GM12873 (cell line): ENCODE measurements around the gene LRP3.

Source experiments
- TF ChIP-seq, protein P1 (sequence below): IDR thresholded peaks from 2 replicates; pipeline ENCODE4 v1.5.1; 2012; ENCODE audit warnings: low read depth, mild to moderate bottlenecking, moderate library complexity, low read length, control low read depth; ENCODE audit not compliant: insufficient read depth; ENCODE audit errors: missing control alignments

The LRP3 gene

DNA sequence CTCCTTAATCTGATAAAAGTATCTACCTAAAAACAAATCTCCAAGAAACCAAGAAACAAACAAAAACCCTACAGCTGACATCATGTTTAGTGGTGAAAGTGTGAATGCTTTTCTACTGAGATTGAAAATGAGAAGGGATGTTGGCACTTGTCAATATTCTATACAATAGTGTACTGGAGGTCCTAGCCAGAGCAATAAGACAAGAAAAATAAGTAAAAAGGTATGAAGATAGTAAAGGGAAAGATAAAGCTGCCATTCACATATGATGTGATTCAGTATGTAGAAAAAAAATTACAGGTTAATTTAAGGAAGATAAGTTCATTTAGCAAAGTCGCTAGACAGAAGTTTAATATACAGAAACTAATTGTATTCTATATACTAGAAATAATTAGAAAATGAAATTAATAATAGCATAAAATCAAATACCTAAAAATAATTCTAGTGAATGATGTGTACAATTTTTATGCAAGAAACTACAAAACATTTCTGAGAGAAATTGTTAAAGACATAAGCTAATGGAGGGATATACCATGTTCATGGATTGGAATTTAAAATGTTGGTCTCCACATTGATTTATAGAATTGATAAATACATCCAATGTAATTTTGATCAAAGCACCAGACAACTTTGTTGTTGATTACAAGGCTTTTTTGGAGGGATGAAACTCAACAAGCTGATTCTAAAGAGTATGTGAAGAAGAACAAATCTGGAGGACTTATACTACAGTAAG is 33.9 kb downstream of the LRP3 start:
- TF ChIP-seq, protein P1, sequence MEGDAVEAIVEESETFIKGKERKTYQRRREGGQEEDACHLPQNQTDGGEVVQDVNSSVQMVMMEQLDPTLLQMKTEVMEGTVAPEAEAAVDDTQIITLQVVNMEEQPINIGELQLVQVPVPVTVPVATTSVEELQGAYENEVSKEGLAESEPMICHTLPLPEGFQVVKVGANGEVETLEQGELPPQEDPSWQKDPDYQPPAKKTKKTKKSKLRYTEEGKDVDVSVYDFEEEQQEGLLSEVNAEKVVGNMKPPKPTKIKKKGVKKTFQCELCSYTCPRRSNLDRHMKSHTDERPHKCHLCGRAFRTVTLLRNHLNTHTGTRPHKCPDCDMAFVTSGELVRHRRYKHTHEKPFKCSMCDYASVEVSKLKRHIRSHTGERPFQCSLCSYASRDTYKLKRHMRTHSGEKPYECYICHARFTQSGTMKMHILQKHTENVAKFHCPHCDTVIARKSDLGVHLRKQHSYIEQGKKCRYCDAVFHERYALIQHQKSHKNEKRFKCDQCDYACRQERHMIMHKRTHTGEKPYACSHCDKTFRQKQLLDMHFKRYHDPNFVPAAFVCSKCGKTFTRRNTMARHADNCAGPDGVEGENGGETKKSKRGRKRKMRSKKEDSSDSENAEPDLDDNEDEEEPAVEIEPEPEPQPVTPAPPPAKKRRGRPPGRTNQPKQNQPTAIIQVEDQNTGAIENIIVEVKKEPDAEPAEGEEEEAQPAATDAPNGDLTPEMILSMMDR = no peak

DNA sequence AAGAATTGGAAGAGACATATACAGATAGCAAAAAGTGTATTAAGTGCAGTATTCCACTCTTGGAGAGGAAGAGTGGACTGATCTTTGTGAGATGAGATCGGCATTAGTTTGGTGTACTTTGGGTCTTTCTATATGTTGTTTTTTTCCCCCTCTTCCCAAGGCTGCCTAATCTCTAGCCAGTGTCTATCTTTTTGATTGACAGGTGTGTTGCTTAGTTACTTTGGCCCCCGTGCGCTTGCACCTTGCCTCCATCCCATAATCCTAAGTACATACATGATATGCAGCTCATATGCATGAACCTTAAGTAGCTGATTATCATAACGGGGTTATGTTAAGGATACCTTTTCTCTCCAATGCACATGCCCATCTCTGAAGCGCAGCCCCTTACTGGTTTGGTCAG is 35.8 kb downstream of the LRP3 start:
- TF ChIP-seq, protein P1 = no peak

DNA sequence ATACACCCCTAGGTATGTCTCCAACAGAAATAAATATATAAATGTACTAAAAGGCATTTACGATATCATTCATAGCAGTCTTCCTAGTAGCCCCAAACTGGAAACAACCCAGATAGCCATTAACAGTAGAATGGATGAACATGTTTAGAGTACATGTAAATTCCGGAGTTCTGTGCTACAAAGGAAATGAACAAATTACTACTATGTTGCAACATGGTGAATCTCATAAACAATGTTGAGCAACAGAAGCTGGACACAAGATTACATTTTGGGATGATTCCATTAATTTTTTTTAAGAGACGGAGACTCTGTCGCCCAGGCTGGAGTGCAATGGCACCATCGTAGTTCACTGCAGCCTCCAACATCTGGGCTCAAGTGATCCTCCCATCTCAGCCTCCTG is 37.4 kb downstream of the LRP3 start:
- TF ChIP-seq, protein P1 = no peak

DNA sequence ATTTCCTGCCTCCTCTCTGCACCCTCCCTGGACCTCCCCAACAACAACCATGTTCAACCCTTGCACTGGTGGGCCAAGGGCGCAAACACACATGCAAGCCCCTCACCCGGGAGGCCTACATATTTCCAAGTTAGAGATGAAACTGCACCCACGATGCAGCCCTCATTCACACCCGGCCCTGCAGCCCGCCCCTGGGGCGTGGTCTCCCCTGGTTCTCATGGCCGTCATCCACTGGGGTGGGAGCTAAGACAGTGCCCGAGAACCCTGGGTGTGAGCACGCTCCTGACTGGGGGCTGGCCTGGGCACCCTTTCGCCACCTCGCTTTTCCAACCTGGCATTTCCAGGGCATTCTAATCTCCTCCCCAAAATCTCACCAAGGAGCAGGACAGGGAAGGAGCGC is 38.5 kb downstream of the LRP3 start:
- TF ChIP-seq, protein P1 = no peak

DNA sequence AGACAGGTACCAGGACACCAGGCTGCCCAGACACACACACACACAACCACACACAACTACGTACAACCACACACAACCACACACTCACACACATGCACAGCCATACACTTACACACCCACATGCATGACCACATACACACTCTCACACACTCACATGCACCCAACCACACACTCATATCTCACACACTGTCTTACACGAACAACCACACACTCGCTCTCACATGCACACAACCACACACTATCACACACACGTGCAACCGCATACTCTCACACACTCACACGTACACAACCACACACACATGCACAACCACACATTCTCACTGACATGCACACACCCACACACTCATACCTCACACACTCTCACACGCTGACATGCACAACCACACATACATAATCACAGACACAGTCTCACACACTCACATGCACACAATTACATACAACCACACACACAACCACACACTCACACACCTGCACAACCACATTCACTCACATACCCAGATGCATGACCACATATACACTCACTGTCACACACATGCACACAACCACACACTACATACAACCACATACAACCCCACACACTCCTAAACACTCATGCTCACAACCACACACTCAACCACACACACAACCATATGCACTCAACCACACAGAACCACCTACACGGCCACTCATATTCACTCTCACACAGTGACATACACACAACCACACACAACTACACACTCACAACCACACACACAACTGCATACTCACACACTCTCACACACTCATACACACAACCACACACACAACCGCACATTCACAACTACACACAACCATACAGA is 39.1 kb downstream of the LRP3 start:
- TF ChIP-seq, protein P1 = no peak

DNA sequence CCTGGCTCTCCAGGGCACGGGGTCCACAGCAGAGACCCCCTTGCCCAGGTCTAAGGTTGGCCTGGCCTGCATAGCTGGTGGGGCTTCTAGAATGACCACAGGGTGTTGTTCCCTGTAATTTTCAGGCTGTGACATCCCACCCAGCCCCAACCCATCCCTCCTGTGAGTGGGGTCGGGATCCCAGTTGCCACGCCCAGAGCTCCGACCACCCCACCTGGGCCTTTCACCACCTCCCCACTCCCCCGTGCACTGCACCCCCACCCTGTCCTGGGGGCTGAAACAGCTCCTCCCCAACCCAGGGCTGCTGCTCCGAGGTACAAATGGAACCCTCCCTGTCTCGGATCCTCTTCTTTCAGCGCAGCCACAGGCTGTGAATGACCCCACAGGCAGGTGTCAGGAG is 40.0 kb downstream of the LRP3 start:
- TF ChIP-seq, protein P1 = no peak

DNA sequence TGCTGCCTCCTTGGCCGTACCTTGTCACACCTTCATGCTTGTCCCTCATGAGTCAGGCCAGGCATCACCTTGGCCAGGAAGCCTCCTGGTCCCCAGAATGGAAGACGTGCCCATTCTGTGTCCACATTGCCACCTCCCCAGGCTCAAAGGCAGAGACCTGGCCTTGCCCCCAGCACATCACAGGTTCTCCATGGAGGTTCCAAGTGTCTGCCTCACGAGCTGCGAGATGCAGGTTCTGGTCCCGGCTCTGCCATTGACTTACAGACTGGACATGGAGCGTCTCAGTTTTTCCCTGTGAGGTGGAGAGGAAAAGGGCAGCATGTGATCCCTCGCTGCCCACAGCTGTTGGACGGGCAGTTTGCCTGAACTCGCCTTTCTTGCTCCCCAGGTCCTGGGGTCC is 40.6 kb downstream of the LRP3 start:
- TF ChIP-seq, protein P1 = no peak
